SK-N-SH (cell line): ENCODE results near the gene TRIP10.

ENCODE experiments used
- CTCF ChIP-seq: fragments of 200-600 bp; sonication (generic); IDR thresholded peaks from 2 replicates; pipeline ENCODE4 v1.6.1; 2017; ENCODE audit warnings: antibody characterized with exemption, mild to moderate bottlenecking, moderate library complexity
- EZH2phosphoT487 ChIP-seq: fragments of 200-600 bp; sonication (generic); IDR thresholded peaks from 2 replicates; pipeline ENCODE4 v1.6.1; 2017; ENCODE audit warnings: low read depth, mixed run types, mild to moderate bottlenecking, antibody characterized with exemption, moderate library complexity, borderline replicate concordance
- FOXJ3 ChIP-seq: sonication (generic); formaldehyde crosslinking; IDR thresholded peaks from 2 replicates; pipeline ENCODE4 v1.5.1; 2020; ENCODE audit warnings: mild to moderate bottlenecking, missing genetic modification reagents
- MAX ChIP-seq: IDR thresholded peaks from 2 replicates; pipeline ENCODE4 v1.4.0; 2012; ENCODE audit warnings: low read depth
- MXI1 ChIP-seq: IDR thresholded peaks from 2 replicates; pipeline ENCODE4 v1.6.1; 2012; ENCODE audit warnings: mild to moderate bottlenecking, low read depth, low read length, improper control_type of control experiment
- PBX3 ChIP-seq: IDR thresholded peaks from 2 replicates; pipeline ENCODE4; 2012
- POLR2AphosphoS5 ChIP-seq: IDR thresholded peaks from 2 replicates; pipeline ENCODE4 v1.6.1; 2012; ENCODE audit warnings: low read depth, low read length
- REST ChIP-seq: IDR thresholded peaks from 2 replicates; pipeline ENCODE4 v1.6.1; 2012; ENCODE audit warnings: mild to moderate bottlenecking, low read depth, low read length, moderate library complexity
- RFX5 ChIP-seq: IDR thresholded peaks from 2 replicates; pipeline ENCODE4 v1.6.1; 2012; ENCODE audit warnings: mild to moderate bottlenecking, improper control_type of control experiment, low read length
- TAF1 ChIP-seq: IDR thresholded peaks from 2 replicates; pipeline ENCODE4 v1.6.1; 2012; ENCODE audit warnings: low read depth, mild to moderate bottlenecking, low read length, moderate library complexity, borderline replicate concordance
- TCF12 ChIP-seq: IDR thresholded peaks from 2 replicates; pipeline ENCODE4 v1.4.0; 2012
- USF2 ChIP-seq: fragments of 150-350 bp; IDR thresholded peaks from 2 replicates; pipeline ENCODE4 v1.6.1; 2017; ENCODE audit warnings: antibody characterized with exemption, low read length, low read depth, borderline replicate concordance

GRCh38 chr19:6693056-6693471, 46.4 kb upstream of the TRIP10 start:
- TF ChIP-seq USF2 (no peak), TAF1 (no peak), CTCF (no peak), FOXJ3 (no peak), MAX (no peak), POLR2AphosphoS5 (no peak), MXI1 (no peak), REST (no peak), EZH2phosphoT487 (no peak), TCF12 (no peak), RFX5 (no peak), PBX3 (peak; percentile 79)
